Lung (tissue), 12 donors: ENCODE results near the gene TOMM40L. TPM values are rescaled to one million over a fixed set of nuclear protein-coding genes. Genes with fewer than 3 reads are reported as not detected.

Experiments used
- ATAC-seq: fragments of 200-7000 bp; cut with Tn5 transposase; one replicate; pipeline ENCODE4 v1.9.1; 2020; ENCODE audit warnings: moderate number of reproducible peaks; ENCODE audit not compliant: insufficient read depth, low FRiP score
- DNase-seq, 3 donors: peaks; one replicate each; pipeline ENCODE4 v3.0.0-alpha.2; 2013 to 2017
- H3K27ac ChIP-seq, 2 donors: one replicate each; pipeline ENCODE4 v1.5.1; 2013; ENCODE audit warnings: mild to moderate bottlenecking in 2 of 2, moderate library complexity in 2 of 2, control low read depth in 1 of 2, inconsistent platforms in 1 of 2, low read depth in 1 of 2, low read length in 1 of 2
- H3K27me3 ChIP-seq, 3 donors: one replicate each; pipeline ENCODE4 v1.5.1; 2013; ENCODE audit warnings: low read length in 2 of 3; ENCODE audit not compliant: control insufficient read depth in 3 of 3, insufficient read depth in 3 of 3
- H3K36me3 ChIP-seq, 4 donors: one replicate each; pipeline ENCODE4 v1.5.1; 2013; ENCODE audit warnings: low read length in 4 of 4, mild to moderate bottlenecking in 1 of 4, moderate library complexity in 1 of 4; ENCODE audit not compliant: control insufficient read depth in 4 of 4, insufficient read depth in 4 of 4
- H3K4me1 ChIP-seq, 5 donors: one replicate each; pipeline ENCODE4 v1.5.1; 2013; ENCODE audit warnings: low read length in 5 of 5, mild to moderate bottlenecking in 2 of 5, moderate library complexity in 1 of 5; ENCODE audit not compliant: control insufficient read depth in 5 of 5, insufficient read depth in 5 of 5
- H3K4me3 ChIP-seq: one replicate; pipeline ENCODE4 v1.5.1; 2013; ENCODE audit warnings: mild to moderate bottlenecking, control low read depth, moderate library complexity
- H3K9ac ChIP-seq, 2 donors: one replicate each; pipeline ENCODE4 v1.5.1; 2013; ENCODE audit warnings: low read length in 2 of 2, control low read depth in 1 of 2; ENCODE audit not compliant: insufficient read depth in 1 of 2
- H3K9me3 ChIP-seq, 4 donors: one replicate each; pipeline ENCODE4 v1.5.1; 2013; ENCODE audit warnings: low read length in 3 of 4, mild to moderate bottlenecking in 1 of 4, moderate library complexity in 1 of 4; ENCODE audit not compliant: control insufficient read depth in 4 of 4, insufficient read depth in 3 of 4
- WGBS, 2 donors: extraction: QIAGEN DNeasy Blood & Tissue Kit; methylation state at CpG; one replicate each; pipeline ENCODE4 v1.1.7; 2013; 5-methylcytosine and 5-hydroxymethylcytosine counted together
- polyA plus RNA-seq, 2 donors: library from polyadenylated mRNA; stranded (reverse); fragments of 200-250 nt; gene quantifications; one replicate each; pipeline ENCODE4 v1.2.1, GENCODE V29; 2013
- total RNA-seq, 2 donors: library from RNA; depleted of rRNA in 1 of 2; stranded (reverse); fragments of >200 nt in 1 of 2; gene quantifications; one replicate each; pipeline ENCODE4 v1.2.1, GENCODE V29; 2014 to 2021
- TF ChIP-seq, protein P1 (sequence below): IDR thresholded peaks from 2 replicates; pipeline ENCODE4 v1.5.1; 2012; ENCODE audit warnings: mild to moderate bottlenecking; ENCODE audit errors: control extremely low read depth, extremely low read depth
- donor health status: control.
- donor health status: control.
- donor health status: Bipolar disorder and iron deficiency.
- donor health status: healthy.
- donor health status: DM: yes; HTN: yes; CAD: no.

The TOMM40L gene
- total and polyA plus RNA-seq, 4 donors = 4.9 to 13.0 (median 9.0) TPM

DNA sequence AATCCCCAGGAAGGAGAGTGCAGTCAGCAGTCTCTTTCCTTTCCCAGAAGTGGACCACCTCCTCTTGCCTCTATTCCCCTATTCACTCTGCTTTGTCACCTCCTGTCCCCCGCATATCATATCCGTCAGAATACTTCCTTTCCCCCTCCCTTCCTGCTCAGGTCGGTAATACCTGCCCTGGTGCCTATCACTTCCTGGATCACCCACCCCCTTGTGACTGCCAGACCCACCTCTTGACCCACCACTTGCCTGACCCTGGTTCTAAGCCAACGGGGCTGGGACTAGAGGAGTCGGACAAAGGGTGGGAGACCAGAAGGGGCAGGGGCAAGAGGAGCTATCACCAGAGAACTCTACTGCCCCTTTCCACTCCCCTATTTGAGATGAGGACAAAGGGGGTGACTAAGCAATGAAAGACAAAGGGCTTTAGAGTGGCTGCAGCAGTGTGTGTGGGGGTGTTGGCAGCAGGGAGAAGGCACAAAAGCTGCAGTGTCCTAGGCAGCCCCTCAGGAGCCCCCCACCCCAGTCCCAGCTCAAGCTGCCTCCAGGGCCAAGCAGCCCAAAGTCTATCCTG lies 25.4 kb upstream of the TOMM40L start:
- Histone ChIP-seq H3K27me3 (no peaks in the 10 kb centered on the region), H3K4me1 (peaks cover 6 to 69% (median 40%) of the 10 kb centered on the region in 5 donors), H3K27ac (peak overlapping the region; percentile 94 to 99), H3K9me3 (no peaks in the 10 kb centered on the region), H3K9ac (peak overlapping the region in 1 of 2 donors; percentile 86), H3K4me3 (no peak overlapping the region), H3K36me3 (peaks cover 0 to 12% (median 5%) of the 10 kb centered on the region in 4 donors)
- 45 to 61% methylated on average over 5 of the region's 5 CpGs for WGBS, 2 donors
- DNase-seq (no peak), ATAC-seq (no peak)
- TF ChIP-seq, protein P1, sequence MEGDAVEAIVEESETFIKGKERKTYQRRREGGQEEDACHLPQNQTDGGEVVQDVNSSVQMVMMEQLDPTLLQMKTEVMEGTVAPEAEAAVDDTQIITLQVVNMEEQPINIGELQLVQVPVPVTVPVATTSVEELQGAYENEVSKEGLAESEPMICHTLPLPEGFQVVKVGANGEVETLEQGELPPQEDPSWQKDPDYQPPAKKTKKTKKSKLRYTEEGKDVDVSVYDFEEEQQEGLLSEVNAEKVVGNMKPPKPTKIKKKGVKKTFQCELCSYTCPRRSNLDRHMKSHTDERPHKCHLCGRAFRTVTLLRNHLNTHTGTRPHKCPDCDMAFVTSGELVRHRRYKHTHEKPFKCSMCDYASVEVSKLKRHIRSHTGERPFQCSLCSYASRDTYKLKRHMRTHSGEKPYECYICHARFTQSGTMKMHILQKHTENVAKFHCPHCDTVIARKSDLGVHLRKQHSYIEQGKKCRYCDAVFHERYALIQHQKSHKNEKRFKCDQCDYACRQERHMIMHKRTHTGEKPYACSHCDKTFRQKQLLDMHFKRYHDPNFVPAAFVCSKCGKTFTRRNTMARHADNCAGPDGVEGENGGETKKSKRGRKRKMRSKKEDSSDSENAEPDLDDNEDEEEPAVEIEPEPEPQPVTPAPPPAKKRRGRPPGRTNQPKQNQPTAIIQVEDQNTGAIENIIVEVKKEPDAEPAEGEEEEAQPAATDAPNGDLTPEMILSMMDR = no peak

GRCh38 chr1:161200992-161201835 lies 24.6 kb upstream of the TOMM40L start:
- peaks cover 6 to 68% (median 40%) of the 10 kb centered on the region in 5 donors for H3K4me1 ChIP-seq
- TF ChIP-seq, protein P1 = no peak
- H3K4me3 ChIP-seq = no peak overlapping the region
- peak overlapping the region; percentile 94 to 99 for H3K27ac ChIP-seq
- ATAC-seq (peak; percentile 27), DNase-seq (peak in 1 of 3 donors; percentile 82)
- peaks cover 0 to 14% (median 7%) of the 10 kb centered on the region in 4 donors for H3K36me3 ChIP-seq
- no peaks in the 10 kb centered on the region for H3K27me3 ChIP-seq
- H3K9ac ChIP-seq = peak overlapping the region; percentile 6 to 86
- H3K9me3 ChIP-seq = no peaks in the 10 kb centered on the region
- WGBS, 2 donors = 50% methylated on average over 13 of the region's 13 CpGs

GRCh38 chr1:161201836-161202712 lies 23.8 kb upstream of the TOMM40L start, which contains the start of gene NDUFS2:
Gene NDUFS2 (plus strand): TSS chr1:161202367. CDS start chr1:161202386, 19 bp downstream.
- peak; percentile 99 to 100 (median 100) for DNase-seq
- Histone ChIP-seq H3K36me3 (peaks cover 3 to 22% (median 14%) of the 10 kb centered on the region in 4 donors), H3K9me3 (no peaks in the 10 kb centered on the region), H3K4me3 (peak within 1 kb of the TSS; percentile 84), H3K27ac (peak within 1 kb of the TSS; percentile 94 to 99), H3K9ac (peak within 1 kb of the TSS; percentile 78 to 89), H3K27me3 (no peaks in the 10 kb centered on the region), H3K4me1 (peaks cover 9 to 62% (median 40%) of the 10 kb centered on the region in 5 donors)
- ATAC-seq = peak; percentile 90
- TF ChIP-seq, protein P1 = no peak
- WGBS, 2 donors = 2% methylated on average over 52 to 53 of the region's 53 CpGs
